GM18507 (cell line): ENCODE measurements around the gene COL5A1.

Source experiments
- DNase-seq: peaks from one replicate; pipeline ENCODE4 v3.0.0; 2011; ENCODE audit warnings: low read depth; ENCODE audit not compliant: insufficient read length; ENCODE audit errors: extremely low spot score
- FAIRE-seq: peaks from 2 replicates; lab custom pipeline; 2011; peaks lifted over from hg19 to GRCh38; lab: Jason Lieb, UNC

Gene COL5A1

GRCh38 chr9:134730761-134731496 is 89.3 kb downstream of the COL5A1 start:
- no peak for FAIRE-seq

GRCh38 chr9:134731497-134732391 is 90.1 kb downstream of the COL5A1 start:
- DNase-seq: no peak
- no peak for FAIRE-seq

More at GRCh38 chr9:134730761-134731496, 89.3 kb downstream of the COL5A1 start:
- DNase-seq: no peak

GRCh38 chr9:134732392-134733110 is 90.9 kb downstream of the COL5A1 start:
- FAIRE-seq: no peak
- DNase-seq: no peak

- FAIRE-seq (no peak), DNase-seq (no peak)
Observed at GRCh38 chr9:134733480-134734232, 92.1 kb downstream of the COL5A1 start.

GRCh38 chr9:134734270-134734669 is 92.7 kb downstream of the COL5A1 start:
- FAIRE-seq (no peak), DNase-seq (no peak)

- DNase-seq: no peak
- FAIRE-seq: no peak
Observed at GRCh38 chr9:134735441-134736175, 94.0 kb downstream of the COL5A1 start.

- no peak for FAIRE-seq
- DNase-seq: no peak
Observed at GRCh38 chr9:134736791-134737497, 95.3 kb downstream of the COL5A1 start.

GRCh38 chr9:134737842-134738580 is 96.4 kb downstream of the COL5A1 start:
- no peak for DNase-seq
- no peak for FAIRE-seq

GRCh38 chr9:134738869-134739659 is 97.5 kb downstream of the COL5A1 start:
- FAIRE-seq: no peak

GRCh38 chr9:134739660-134739968 is 98.0 kb downstream of the COL5A1 start:
- DNase-seq (no peak), FAIRE-seq (no peak)

More at GRCh38 chr9:134738869-134739659, 97.5 kb downstream of the COL5A1 start:
- DNase-seq: peak; percentile 15

- no peak for FAIRE-seq
Observed at GRCh38 chr9:134740071-134740470, 98.5 kb downstream of the COL5A1 start.

GRCh38 chr9:134741846-134742245 is 100.2 kb downstream of the COL5A1 start:
- DNase-seq: no peak
- no peak for FAIRE-seq

More at GRCh38 chr9:134740071-134740470, 98.5 kb downstream of the COL5A1 start:
- DNase-seq: no peak

GRCh38 chr9:134742822-134743535 is 101.4 kb downstream of the COL5A1 start:
- FAIRE-seq: no peak

GRCh38 chr9:134743853-134744252 is 102.2 kb downstream of the COL5A1 start:
- no peak for FAIRE-seq
- no peak for DNase-seq

More at GRCh38 chr9:134742822-134743535, 101.4 kb downstream of the COL5A1 start:
- DNase-seq: no peak

GRCh38 chr9:134744385-134745295 is 103.0 kb downstream of the COL5A1 start:
- no peak for FAIRE-seq
- no peak for DNase-seq
